Esophagus muscularis mucosa (tissue), 4 donors: ENCODE data around the gene RMND5A. TPM values are rescaled to one million over a fixed set of nuclear protein-coding genes. Genes with fewer than 3 reads are reported as not detected.
"Not testable (repeated sequence)": the region's sequence is repeated elsewhere in the genome, so short reads cannot be mapped to it uniquely, and the experiment has no call there.

Source experiments
- DNase-seq: peaks from one replicate; pipeline ENCODE4 v3.0.0-alpha.2; 2017; ENCODE audit errors: extremely low spot score
- H3K27ac ChIP-seq, 4 donors: fragments of 200-600 bp; sonication (generic); replicated peaks in 1 of 4; 1 replicate in 3 of 4; 2 replicates in 1 of 4; pipeline ENCODE4 v1.5.1; 2016 to 2019; ENCODE audit warnings: mild to moderate bottlenecking in 1 of 4
- H3K27me3 ChIP-seq, 4 donors: fragments of 200-600 bp; sonication (generic); one replicate each; pipeline versions ENCODE4 v1.5.1 to v1.6.0; 2016 to 2019
- H3K36me3 ChIP-seq, 4 donors: fragments of 200-600 bp; sonication (generic); one replicate each; pipeline ENCODE4 v1.5.1; 2016 to 2019
- H3K4me1 ChIP-seq, 4 donors: fragments of 200-600 bp; sonication (generic); one replicate each; pipeline ENCODE4 v1.5.1; 2016 to 2019
- H3K4me3 ChIP-seq, 4 donors: fragments of 200-600 bp; sonication (generic); 1 replicate in 2 of 4; 2 replicates in 2 of 4; pipeline ENCODE4 v1.5.1; 2016 to 2019; ENCODE audit warnings: mild to moderate bottlenecking in 4 of 4, moderate library complexity in 1 of 4
- H3K9me3 ChIP-seq, 4 donors: fragments of 200-600 bp; sonication (generic); 1 replicate in 3 of 4; 2 replicates in 1 of 4; pipeline ENCODE4 v1.5.1; 2016 to 2019
- EP300 ChIP-seq: sonication (generic); formaldehyde crosslinking; IDR thresholded peaks from one replicate; pipeline ENCODE4 v1.6.1; 2017; ENCODE audit warnings: antibody characterized with exemption
- POLR2A ChIP-seq: fragments of 450-650 bp; IDR thresholded peaks from one replicate; pipeline ENCODE4 v1.6.1; 2017; ENCODE audit warnings: antibody characterized with exemption, moderate library complexity, mild to moderate bottlenecking, low read depth
- POLR2AphosphoS5 ChIP-seq, 2 donors: sonication (generic); formaldehyde crosslinking; IDR thresholded peaks; one replicate each; pipeline ENCODE4 v1.6.1; 2017; ENCODE audit warnings: antibody characterized with exemption in 2 of 2
- WGBS: methylation state at CpG from one replicate; pipeline ENCODE4 v1.1.5; 2018; 5-methylcytosine and 5-hydroxymethylcytosine counted together
- intact Hi-C: fragments of 100-400 bp; cut with DNase I; formaldehyde crosslinking; loops from one replicate; pipeline ENCODE4 v1.15.1; 2023
- total RNA-seq, 4 donors: library from RNA; depleted of rRNA; stranded (reverse); fragments of >200 nt; gene quantifications; one replicate each; pipeline versions ENCODE4 v1.1.0 to v1.2.1, GENCODE V29; 2016
- TF ChIP-seq, protein P1 (sequence below), 3 experiments: fragments of 200-600 bp in 2 of 3; fragments of 450-650 bp in 1 of 3; sonication (generic) in 2 of 3; IDR thresholded peaks; one replicate each; pipeline ENCODE4 v1.5.1; 2017 to 2019; ENCODE audit warnings: antibody characterized with exemption in 3 of 3, mild to moderate bottlenecking in 2 of 3, moderate library complexity in 1 of 3

Gene RMND5A
- total RNA-seq, 4 donors from 2014 or later = 42.1 to 85.1 (median 49.8) TPM

DNA sequence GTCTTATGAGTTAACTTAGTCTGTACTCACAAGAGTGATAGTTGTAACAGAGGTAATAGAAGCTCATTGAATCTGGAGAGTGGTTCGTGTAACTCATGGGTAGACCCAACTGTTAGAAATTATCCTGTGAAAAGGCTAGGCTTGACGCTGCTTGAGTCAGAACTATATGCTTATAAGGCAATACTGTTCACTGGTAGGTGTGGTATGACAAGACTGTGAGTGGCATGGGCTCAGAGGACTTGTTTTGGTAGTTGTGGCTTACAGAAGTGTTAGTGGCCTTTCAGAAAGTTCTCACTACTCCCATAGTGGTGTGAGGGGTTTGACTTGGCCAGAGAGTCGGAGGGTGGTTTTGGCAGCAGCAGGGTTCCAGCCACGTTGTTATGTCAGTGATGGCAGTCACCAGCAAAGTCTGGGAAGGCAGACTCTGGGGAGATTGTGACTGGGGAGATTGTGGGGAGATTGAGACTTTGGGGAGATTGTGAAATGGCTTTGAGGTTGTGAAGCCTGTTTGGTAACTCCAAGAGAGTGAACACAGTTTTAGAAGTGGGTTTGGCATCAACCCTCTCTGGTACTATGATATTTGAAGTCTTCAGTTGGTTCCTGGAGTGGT, 21.9 kb downstream of the RMND5A start:
- Histone ChIP-seq H3K36me3 (peaks cover 0 to 10% (median 2%) of the 10 kb centered on the region in 4 donors), H3K4me1 (peaks cover 0 to 13% (median 4%) of the 10 kb centered on the region in 4 donors)
- H3K27ac ChIP-seq, DNase-seq, intact Hi-C loops, H3K4me3 ChIP-seq, H3K27me3 ChIP-seq, H3K9me3 ChIP-seq: not testable (repeated sequence)
- WGBS = no CpG with 5 or more reads among the region's 4 CpGs

GRCh38 chr2:86744152-86744551, 24.1 kb downstream of the RMND5A start:
- WGBS = 81% methylated on average over 2 of the region's 2 CpGs

DNA sequence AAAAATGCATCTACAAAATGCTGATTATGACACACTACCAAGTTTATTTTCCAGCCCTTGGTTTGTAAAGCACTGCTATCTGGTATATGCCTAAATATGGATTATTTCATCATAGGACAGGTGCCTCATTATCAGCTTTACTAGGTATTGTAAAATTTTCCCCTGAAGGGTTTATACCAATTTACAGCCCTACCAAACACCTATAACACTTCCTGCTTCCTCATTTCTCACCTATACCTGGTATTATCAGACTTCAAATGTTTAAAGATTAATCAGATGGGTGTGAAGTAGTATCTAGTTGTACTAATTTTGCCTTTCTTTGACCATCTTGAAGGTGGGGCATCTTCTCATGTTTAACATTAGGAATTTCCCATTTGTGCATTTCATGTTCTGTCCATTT, 26.8 kb downstream of the RMND5A start:
- H3K27me3 ChIP-seq = no peaks in the 10 kb centered on the region
- intact Hi-C loops = no loop called here
- no peak for DNase-seq
- H3K4me1 ChIP-seq = peaks cover 11 to 28% (median 20%) of the 10 kb centered on the region in 4 donors
- no peak overlapping the region for H3K27ac ChIP-seq
- peaks cover 0 to 12% (median 8%) of the 10 kb centered on the region in 4 donors for H3K9me3 ChIP-seq
- TF ChIP-seq, protein P1, sequence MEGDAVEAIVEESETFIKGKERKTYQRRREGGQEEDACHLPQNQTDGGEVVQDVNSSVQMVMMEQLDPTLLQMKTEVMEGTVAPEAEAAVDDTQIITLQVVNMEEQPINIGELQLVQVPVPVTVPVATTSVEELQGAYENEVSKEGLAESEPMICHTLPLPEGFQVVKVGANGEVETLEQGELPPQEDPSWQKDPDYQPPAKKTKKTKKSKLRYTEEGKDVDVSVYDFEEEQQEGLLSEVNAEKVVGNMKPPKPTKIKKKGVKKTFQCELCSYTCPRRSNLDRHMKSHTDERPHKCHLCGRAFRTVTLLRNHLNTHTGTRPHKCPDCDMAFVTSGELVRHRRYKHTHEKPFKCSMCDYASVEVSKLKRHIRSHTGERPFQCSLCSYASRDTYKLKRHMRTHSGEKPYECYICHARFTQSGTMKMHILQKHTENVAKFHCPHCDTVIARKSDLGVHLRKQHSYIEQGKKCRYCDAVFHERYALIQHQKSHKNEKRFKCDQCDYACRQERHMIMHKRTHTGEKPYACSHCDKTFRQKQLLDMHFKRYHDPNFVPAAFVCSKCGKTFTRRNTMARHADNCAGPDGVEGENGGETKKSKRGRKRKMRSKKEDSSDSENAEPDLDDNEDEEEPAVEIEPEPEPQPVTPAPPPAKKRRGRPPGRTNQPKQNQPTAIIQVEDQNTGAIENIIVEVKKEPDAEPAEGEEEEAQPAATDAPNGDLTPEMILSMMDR (IDR thresholded peaks at IDR 0.05) = no peak
- TF ChIP-seq POLR2AphosphoS5 (IDR thresholded peaks at IDR 0.05) = no peak
- no peak for TF ChIP-seq EP300
- TF ChIP-seq POLR2A = no peak
- H3K4me3 ChIP-seq = no peak overlapping the region
- H3K36me3 ChIP-seq = peaks cover 0 to 10% (median 3%) of the 10 kb centered on the region in 4 donors

More at GRCh38 chr2:86744152-86744551, 24.1 kb downstream of the RMND5A start:
- TF ChIP-seq EP300 = no peak
- TF ChIP-seq POLR2AphosphoS5 (IDR thresholded peaks at IDR 0.05) = no peak
- TF ChIP-seq, protein P1 (IDR thresholded peaks at IDR 0.05) = no peak
- TF ChIP-seq POLR2A = no peak
- intact Hi-C loops = no loop called here
- peaks cover 0 to 10% (median 2%) of the 10 kb centered on the region in 4 donors for H3K36me3 ChIP-seq
- H3K9me3 ChIP-seq = no peaks in the 10 kb centered on the region
- no peaks in the 10 kb centered on the region for H3K27me3 ChIP-seq
- H3K4me1 ChIP-seq = peaks cover 3 to 27% (median 14%) of the 10 kb centered on the region in 4 donors
- DNase-seq = no peak
- no peak overlapping the region for H3K27ac ChIP-seq
- H3K4me3 ChIP-seq = no peak overlapping the region

GRCh38 chr2:86747711-86748639, 27.9 kb downstream of the RMND5A start:
- H3K27me3 ChIP-seq = no peaks in the 10 kb centered on the region
- intact Hi-C loops = no loop called here
- peaks cover 13 to 30% (median 20%) of the 10 kb centered on the region in 4 donors for H3K4me1 ChIP-seq
- 87% methylated on average over 9 of the region's 9 CpGs for WGBS
- TF ChIP-seq, protein P1 (IDR thresholded peaks at IDR 0.05) = no peak
- no peak for TF ChIP-seq POLR2AphosphoS5 (IDR thresholded peaks at IDR 0.05)
- no peak for TF ChIP-seq POLR2A
- TF ChIP-seq EP300 = no peak
- H3K9me3 ChIP-seq = peaks cover 0 to 12% (median 8%) of the 10 kb centered on the region in 4 donors
- no peak overlapping the region for H3K27ac ChIP-seq
- DNase-seq = no peak
- H3K4me3 ChIP-seq = no peak overlapping the region
- H3K36me3 ChIP-seq = peaks cover 0 to 19% (median 11%) of the 10 kb centered on the region in 4 donors

DNA sequence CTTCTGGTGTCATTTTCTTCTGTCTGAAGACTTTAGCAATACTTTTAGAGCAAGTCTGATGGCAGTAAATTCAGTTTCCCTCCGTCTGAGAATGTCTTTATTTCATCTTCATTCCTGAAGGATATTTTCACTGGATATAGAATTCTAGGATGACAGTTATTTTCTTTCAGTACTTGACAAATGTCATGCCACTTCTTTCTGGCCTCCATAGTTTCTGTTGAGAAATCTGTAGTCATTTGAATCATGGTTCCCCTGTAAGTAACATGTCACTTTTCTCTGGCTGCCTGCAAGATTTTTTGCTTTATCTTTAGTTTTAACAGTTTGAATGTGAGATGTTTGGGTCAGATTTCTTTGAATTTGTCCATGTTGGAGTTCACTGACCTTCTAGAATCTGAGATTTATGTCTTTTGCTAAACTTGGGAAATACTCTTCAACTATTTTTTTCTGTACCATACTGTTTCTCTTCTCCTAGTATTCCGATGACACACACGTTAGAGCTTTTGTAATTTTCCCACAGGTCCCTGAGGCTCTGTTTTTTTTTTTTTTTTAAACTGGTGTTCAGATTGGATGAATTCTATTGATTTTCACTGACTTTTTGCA, 30.2 kb downstream of the RMND5A start:
- DNase-seq = no peak
- no peak overlapping the region for H3K4me3 ChIP-seq
- H3K9me3 ChIP-seq = peaks cover 0 to 12% (median 8%) of the 10 kb centered on the region in 4 donors
- intact Hi-C loops = no loop called here
- peaks cover 13 to 28% (median 19%) of the 10 kb centered on the region in 4 donors for H3K4me1 ChIP-seq
- H3K27ac ChIP-seq = no peak overlapping the region
- TF ChIP-seq EP300 (no peak), POLR2A (no peak), POLR2AphosphoS5 (IDR thresholded peaks at IDR 0.05) (no peak)
- TF ChIP-seq, protein P1 (IDR thresholded peaks at IDR 0.05) = no peak
- 95% methylated on average over 3 of the region's 3 CpGs for WGBS
- H3K36me3 ChIP-seq = peaks cover 4 to 33% (median 19%) of the 10 kb centered on the region in 4 donors
- no peaks in the 10 kb centered on the region for H3K27me3 ChIP-seq
